Stimulated activated CD8-positive, alpha-beta memory T cell treated with anti-CD3 and anti-CD28 coated beads, Interleukin-4, amount 100 ng/mL, for 24 hours (primary cell): ENCODE data around the gene SNX18.
A peak's percentile ranks its signal among the peaks of the same experiment; 100 is the strongest.
"Not testable (repeated sequence)": the region's sequence is repeated elsewhere in the genome, so short reads cannot be mapped to it uniquely, and the experiment has no call there.

Experiments
- DNase-seq: peaks from one replicate; pipeline ENCODE4 v3.0.0-alpha.2; 2020; ENCODE audit warnings: low read depth

SNX18 gene, protein sequence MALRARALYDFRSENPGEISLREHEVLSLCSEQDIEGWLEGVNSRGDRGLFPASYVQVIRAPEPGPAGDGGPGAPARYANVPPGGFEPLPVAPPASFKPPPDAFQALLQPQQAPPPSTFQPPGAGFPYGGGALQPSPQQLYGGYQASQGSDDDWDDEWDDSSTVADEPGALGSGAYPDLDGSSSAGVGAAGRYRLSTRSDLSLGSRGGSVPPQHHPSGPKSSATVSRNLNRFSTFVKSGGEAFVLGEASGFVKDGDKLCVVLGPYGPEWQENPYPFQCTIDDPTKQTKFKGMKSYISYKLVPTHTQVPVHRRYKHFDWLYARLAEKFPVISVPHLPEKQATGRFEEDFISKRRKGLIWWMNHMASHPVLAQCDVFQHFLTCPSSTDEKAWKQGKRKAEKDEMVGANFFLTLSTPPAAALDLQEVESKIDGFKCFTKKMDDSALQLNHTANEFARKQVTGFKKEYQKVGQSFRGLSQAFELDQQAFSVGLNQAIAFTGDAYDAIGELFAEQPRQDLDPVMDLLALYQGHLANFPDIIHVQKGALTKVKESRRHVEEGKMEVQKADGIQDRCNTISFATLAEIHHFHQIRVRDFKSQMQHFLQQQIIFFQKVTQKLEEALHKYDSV

DNA sequence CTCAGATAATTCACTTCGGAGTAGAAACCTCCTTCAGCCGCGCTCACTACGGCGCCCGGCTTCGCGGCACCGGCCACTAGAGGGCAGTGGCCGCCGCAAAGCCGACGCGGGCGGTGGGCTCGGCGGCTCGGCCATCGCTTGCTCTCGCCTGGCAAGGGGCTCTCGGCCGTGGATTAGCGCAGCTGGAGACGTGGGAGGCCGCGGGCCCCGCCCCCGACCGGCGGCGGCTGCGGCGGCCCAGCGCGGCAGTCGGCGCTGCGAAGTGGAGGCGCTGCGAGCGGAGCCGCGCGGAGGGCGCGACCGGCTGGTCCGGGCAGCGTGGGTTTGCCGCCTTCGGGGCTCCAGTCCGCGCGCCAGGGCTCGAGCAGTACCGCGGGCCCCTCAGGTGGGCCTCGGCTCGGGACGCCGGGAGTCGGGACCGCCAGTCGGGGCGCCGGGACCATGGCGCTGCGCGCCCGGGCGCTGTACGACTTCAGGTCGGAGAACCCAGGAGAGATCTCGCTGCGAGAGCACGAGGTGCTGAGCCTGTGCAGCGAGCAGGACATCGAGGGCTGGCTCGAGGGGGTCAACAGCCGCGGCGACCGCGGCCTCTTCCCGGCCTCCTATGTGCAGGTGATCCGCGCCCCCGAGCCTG lies at the start of gene SNX18:
TSS of gene SNX18 (plus strand) at position 248 of the 634 bp plus-strand sequence. CDS start at position 442, 194 bp downstream.
- DNase-seq, result peak; percentile 86

GRCh38 chr5:54469622-54470021 lies 47.9 kb upstream of the SNX18 start:
- no peak for DNase-seq

DNA sequence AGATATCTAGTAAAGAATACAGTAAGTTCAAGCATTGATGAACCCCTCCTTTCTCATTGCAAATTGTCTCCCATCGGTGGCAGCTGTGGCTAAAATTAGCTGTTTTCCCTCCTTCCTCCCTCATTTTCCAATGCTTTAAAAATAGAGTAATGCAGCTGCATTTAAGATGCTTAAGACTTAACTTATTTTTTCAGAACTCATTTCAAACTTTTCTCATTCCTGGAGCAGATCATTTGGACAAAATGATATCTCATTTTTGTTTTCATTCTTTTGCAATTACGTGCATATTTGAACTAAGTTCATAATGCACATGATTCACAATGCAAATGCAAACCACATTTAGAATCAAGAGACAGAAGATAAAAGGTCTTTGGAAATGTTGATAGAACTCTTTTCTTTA lies 47.4 kb upstream of the SNX18 start:
- DNase-seq, result no peak

- DNase-seq, result no peak
Observed at GRCh38 chr5:54470677-54471076, 46.9 kb upstream of the SNX18 start.

DNA sequence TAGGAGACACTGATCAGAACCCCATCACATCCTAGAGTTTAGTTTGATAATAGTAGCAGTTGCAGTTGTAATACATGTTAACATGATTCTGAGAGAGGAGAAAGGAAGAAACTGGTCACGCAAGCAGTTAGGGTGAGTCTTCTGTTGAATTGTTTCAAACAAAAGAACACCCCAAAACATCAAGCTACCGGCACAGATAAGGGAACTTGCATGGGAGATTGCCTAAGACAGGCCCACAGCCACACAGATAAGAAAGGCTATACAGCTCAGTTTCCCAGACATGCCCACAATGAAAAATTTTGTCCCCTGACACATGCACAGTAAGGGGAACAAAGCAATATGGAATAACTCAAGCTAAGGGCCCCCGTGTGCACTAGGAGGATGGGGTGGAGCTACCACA lies 46.2 kb upstream of the SNX18 start:
- no peak for DNase-seq

GRCh38 chr5:54476682-54477081 lies 40.9 kb upstream of the SNX18 start:
- no peak for DNase-seq

DNA sequence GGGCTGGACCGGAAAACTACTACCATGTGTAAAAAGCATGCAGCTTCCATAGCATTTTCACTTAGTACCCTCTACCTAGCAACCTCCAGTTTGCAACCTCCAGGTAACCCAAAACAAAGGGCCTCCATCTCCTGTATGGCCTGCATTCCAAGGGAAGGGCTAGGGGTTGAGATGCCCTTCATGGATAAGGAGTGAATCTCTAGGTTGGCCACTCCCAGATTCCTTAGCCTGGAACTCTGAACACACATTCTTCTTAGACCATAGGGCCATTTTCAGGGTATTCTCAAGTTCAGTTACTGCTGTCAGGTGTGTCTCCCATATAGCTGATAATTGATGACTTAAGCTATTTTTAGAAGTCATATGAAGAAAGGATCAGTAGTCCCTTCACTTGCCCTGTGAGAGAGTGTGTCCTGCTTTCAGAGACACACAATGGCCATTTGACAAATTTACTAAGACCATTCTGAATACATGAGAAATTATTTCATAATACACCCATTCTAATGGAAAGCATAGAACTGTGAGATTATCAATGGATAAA lies 39.5 kb upstream of the SNX18 start:
- DNase-seq, result no peak

DNA sequence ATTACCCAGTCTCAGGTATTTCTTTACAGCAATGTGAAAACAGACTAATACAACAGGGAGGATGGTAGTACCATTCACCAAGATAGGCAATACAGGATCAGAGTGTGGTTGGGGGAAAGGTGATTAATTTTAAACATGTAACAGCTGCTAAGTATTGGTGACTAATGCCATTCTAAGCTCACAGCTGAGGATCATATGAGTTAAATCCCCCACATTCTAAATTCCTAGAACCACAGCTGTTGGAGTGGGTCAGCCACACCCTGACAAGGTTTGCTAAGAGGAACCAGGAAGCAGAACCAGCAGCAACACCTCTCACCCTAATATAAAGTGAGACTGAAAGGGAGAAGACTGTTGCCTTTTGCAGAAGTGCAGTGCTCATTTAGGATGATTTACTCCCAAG lies 37.3 kb upstream of the SNX18 start:
- no peak for DNase-seq

GRCh38 chr5:54484219-54484894 lies 33.2 kb upstream of the SNX18 start:
- no peak for DNase-seq

DNA sequence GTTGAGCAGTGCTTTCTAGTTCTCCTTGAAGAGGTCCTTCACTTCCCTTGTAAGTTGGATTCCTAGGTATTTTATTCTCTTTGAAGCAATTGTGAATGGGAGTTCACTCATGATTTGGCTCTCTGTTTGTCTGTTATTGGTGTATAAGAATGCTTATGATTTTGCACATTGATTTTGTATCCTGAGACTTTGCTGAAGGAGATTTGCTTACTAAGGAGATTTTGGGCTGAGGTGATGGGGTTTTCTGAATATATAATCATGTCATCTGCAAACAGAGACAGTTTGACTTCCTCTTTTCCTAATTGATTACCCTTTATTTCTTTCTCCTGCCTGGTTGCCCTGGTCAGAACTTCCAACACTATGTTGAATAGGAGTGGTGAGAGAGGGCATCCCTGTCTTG lies 31.9 kb upstream of the SNX18 start:
- not testable (repeated sequence) for DNase-seq

DNA sequence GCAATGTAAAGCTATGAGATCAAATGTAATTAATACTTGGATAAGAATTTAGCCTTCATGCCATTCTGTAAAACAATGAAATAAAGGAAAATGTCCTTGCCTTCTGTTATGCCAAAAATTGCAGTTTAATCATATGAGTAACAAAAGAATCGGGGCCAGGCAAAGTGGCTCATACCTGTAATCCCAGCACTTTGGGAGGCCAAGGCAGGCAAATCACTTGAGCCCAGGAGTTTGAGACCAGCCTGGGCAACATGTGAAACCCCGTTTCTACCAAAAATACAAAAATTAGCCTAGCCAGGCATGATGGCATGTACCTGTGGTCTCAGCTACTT lies 27.9 kb upstream of the SNX18 start:
- not testable (repeated sequence) for DNase-seq

DNA sequence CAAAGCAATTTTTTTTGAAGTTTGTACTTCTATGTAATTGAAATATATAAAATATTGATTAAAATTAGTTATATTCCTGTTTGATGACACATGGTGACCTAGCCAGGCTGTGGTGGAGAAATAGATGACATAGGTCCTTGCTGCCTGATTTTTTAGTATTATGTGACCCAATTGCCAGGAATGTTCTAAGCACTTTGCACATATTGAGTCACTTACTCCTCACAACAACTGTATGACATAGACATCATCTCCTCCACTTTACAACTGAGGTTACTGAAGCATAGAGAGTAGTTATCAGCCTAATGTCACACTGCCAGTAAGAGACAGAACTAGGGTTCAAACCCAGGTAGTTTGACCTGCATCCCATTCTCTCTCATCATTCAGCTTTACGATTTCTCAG lies 26.2 kb upstream of the SNX18 start:
- no peak for DNase-seq

GRCh38 chr5:54492178-54492577 lies 25.4 kb upstream of the SNX18 start:
- no peak for DNase-seq

GRCh38 chr5:54495027-54495426 lies 22.5 kb upstream of the SNX18 start:
- no peak for DNase-seq

DNA sequence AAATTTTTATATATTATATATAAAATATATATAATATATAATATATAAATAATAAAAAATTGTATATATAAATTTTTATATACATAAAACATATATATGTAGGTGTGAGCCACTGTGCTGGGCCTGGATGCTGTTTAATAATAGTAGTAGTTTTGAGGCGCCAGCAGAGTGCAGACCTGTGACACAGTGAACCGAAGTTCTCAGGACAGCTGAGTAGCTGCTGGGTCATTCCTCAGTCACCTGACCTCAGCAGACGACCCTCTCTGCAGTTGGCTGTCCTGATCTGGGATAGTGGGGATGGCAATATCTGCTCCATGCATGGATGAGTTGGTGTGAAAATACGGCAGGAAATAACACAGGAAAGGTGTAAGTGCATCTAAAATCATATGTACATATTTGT lies 3.3 kb upstream of the SNX18 start:
- no peak for DNase-seq

GRCh38 chr5:54514841-54515432 lies 2.6 kb upstream of the SNX18 start:
- DNase-seq, result no peak

DNA sequence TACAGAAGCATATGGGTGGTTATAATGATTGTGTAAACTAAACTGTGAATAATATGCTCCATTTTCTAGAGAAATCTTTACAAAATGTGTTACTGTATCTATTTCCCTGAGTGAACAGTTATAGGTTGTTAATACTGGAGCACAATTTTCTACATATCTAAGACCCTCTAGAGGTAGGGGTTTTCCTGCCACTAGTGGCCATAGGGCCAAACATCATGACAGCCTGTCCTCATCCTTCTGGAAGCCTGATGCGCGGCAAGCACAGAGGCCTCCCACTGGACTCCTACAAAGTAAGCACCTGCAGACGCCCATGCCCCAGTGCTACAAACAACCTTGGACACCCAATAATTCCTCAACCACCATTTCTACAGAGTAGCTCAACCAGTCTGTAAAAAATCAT lies 1.9 kb upstream of the SNX18 start:
- no peak for DNase-seq

GRCh38 chr5:54516051-54516655 lies 1.4 kb upstream of the SNX18 start:
- DNase-seq, result no peak

DNA sequence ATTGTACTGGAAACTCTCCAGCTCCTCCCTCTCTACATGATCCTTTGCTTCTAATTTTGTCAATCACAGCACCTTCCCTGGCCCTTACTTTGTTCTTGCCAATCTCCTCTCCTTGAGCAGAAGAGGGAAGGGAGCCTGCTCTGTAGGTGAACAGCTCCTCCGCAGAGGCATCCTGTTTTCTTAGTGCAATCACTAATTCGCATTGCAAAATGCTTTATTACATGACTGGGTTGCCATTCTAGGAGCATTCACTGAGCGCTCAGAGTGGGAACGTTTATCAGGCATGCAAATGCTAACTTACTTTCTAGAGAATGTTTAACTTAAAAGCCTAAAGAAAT lies 416 bp upstream of the SNX18 start:
- no peak for DNase-seq

DNA sequence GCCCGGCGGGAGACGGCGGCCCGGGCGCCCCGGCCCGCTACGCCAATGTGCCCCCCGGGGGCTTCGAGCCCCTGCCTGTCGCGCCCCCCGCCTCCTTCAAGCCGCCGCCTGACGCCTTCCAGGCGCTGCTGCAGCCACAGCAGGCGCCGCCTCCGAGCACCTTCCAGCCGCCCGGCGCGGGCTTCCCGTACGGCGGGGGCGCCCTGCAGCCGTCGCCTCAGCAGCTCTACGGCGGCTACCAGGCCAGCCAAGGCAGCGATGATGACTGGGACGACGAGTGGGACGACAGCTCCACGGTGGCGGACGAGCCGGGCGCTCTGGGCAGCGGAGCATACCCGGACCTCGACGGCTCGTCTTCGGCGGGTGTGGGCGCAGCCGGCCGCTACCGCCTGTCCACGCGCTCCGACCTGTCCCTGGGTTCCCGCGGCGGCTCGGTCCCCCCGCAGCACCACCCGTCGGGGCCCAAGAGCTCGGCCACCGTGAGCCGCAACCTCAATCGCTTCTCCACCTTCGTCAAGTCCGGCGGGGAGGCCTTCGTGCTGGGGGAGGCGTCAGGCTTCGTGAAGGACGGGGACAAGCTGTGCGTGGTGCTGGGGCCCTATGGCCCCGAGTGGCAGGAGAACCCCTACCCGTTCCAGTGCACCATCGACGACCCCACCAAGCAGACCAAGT lies 723 bp downstream of the SNX18 start:
- DNase-seq, result peak; percentile 47

GRCh38 chr5:54518818-54519508 lies 1.4 kb downstream of the SNX18 start:
- no peak for DNase-seq
